Limb (tissue), 2 donors: ENCODE results near the gene TNS3.

Experiments used
- DNase-seq, 2 donors: peaks; one replicate each; pipeline ENCODE4 v3.0.0-alpha.2; 2016; ENCODE audit errors: extremely low spot score in 2 of 2

The TNS3 gene

DNA sequence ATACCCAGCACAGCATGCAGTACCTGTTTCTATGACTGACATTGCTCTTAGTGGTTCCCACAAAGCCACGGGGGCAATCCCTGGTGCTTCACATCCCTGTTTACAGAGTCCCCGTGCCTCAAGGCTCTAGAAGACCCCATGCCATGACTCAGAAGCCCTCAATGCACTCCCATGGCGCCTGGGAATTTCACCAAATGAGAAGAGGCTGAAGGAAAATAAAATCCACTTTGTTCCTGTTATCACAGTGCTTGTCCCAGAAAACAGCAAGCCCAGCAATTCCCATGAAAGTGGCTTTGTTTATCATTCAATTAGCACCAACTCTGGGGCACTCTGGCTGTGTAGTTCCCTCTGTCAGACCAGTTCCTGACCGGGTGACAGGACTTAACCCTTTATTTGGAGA, 268.3 kb downstream of the TNS3 start:
- DNase-seq: no peak

DNA sequence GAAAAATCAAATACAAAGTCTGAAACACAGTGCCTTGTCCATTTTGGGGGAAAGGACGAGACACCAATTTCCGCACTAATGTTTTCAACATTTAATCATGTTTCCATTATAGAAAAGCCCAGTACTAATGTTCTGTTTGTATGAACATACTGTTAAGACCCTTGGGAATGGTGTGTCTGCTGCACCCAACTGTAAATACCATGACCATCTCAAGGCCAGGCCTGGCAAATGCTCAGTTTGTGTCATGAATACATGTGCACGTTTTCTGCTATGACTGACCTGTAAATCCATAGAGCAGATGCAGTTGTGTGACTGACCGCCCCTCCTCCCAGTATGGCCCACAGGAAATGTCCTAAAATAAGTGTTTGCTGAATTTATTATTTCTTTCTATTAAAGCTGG, 270.0 kb downstream of the TNS3 start:
- DNase-seq: no peak

DNA sequence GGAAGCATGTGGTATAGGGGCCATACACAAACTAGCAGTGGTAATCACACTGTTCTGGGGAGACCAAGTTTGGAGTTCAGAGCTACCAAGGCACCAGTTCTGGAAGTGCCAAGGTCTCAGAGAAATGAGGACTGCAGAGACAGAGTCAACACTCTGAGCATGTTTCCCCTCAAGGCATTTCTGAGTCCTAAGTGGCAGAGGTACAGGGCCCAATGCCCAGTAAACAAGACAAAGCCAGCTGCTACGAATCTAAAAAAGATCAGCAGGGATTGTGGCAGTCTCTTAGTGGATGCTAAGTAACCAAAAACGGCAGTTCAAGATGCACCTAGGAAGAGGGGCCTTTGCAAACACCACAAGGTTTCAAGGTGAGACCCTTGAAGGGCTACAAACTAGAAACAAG, 271.9 kb downstream of the TNS3 start:
- no peak for DNase-seq

DNA sequence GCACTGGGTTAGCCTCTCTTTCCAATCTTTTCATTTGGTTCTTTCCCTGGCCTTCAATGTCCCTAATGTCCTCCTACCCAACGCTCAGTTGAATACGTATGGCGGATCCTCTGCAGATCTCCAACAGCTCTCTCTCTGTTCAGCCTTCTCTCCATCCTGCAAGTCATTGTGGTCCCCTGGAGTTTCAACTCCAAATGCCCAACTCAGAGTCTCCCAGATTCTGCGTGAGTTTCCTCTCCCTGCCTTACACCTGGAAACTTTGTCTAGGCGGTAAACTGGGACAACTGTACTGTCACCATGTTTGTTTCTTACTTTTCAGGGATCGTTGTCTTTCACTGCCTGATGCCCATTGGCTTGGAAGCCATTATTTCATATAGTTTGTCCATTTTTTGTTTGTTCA, 273.1 kb downstream of the TNS3 start:
- no peak for DNase-seq

DNA sequence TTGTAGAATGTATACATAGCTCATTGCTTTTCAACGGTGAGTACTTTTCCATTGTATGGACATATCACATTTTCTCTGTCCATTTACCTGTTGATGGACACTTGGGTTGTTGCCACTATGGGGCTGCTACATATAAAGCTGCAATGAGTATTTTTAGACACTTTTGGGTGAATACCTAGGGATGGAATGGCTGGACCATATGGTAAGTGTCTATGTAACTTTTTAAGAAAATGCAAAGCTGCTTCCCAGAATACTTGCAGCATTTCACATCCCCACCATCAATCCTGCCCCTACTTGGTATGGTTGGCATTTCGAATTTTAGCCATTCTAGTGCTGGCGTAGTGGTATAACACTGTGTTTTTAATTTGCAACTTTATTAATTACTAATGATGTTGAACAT, 274.6 kb downstream of the TNS3 start:
- no peak for DNase-seq

DNA sequence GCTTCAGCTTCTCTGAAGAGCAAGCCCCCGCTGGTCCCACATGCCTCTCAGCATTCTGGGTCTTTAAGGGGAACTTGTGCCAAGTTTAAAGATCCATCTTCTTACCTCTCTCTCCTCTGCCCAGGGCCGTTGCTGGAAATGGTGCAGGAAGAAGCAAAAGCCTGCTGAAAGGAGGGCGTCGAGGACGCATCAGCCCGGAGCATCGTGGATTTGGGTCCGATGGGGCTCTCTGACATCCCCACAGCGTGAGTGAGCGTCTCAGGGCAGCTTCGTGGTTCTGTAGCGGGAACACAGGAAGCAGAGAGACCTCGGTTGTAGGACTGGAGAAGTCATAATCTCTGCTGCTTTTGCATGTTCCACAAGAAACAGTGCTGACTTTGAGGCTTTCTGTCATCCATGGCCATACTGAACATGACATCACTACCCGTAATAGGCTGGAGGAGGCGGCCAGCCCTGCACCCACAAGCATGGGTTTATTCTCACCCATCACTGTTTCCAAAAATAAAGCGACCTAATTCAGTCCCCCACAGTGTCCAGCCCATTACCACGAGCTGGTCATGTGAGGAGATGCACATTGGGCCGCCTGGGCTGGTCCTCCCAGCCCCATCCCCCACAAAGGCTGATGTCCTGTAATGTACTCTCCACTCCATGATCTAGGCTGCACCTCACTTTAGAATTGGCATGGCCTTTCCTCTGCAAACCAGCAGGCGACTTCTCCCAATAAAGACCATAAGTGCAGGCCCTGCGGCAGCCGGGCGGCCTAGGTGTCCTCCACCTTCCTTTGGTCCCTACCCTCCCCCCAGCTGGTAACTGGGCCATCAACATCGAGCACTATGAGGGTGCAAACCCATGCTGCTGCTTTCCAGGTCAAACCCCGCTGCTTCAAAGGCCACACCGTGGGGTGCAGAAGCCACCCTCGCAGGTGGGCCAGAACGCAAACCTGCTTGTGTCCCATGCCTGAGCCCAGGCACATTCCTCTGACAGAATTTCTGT, 276.9 kb downstream of the TNS3 start:
- no peak for DNase-seq

DNA sequence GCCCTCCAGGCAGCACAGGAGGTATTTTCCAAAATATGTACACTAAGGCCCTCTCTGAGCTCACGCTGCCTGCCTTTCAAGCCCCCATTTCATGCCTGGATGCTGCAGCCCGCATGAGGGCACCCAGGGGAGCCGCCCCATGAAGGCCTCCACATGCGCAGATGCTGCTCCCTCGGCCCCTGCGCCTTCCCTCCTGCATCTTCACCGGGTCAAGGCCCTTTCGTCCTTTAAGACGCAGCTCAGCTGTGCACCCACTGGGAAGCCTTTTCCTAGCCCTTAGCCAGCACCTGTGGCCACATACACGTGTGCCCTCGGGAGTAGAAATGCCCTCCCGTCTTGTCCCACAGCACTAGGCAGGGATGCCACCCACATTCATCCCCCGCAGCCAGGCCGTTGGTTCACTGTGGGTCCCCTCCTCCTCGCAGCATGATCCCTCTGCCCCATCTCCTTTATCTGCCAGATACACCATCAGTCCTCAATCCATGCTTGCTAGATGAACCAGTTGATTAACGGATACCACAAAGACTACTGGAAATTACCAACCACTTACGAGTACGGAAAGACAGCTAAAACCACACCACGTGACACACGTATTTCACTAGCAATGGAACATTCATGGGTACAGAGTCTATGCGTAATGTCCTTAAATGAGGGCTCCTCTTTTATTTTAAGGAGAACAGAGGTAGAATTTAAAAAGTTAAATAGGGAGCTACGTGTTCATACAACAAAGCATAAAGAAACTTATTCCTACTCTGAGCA, 278.0 kb downstream of the TNS3 start:
- no peak for DNase-seq

DNA sequence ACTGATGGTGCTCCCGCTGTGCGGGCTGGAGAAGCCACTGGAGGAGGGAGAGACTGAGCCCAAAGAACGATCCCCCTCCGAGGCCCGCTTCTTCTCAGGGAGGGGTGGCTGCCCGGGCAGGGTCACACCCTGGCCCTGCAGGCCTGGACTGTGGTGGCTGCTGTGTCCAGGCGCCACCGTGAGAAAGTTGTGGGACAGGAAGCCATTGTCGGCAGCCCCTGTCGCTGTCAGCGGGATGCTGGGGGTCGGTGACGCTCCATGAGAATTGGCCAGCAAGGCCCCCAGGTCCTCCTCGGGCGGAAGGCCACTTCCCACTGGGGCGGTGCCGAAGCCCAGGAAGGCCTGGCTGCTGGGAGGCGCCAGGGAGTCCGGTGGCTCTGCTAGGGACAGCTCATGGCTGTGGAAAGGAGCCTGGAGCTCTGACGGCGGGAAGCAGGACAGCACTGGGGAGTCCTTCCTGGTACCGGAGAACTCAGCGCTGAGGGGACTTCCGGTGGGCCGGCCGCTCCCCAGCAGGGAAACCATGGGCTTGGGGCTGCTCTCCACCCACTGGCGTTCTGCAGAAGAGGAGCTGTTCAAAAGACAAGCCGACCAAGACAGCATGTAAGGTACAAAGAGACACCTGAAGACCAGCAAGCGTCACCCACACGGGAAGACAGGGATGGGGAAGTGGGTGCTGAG, 278.8 kb downstream of the TNS3 start:
- no peak for DNase-seq

DNA sequence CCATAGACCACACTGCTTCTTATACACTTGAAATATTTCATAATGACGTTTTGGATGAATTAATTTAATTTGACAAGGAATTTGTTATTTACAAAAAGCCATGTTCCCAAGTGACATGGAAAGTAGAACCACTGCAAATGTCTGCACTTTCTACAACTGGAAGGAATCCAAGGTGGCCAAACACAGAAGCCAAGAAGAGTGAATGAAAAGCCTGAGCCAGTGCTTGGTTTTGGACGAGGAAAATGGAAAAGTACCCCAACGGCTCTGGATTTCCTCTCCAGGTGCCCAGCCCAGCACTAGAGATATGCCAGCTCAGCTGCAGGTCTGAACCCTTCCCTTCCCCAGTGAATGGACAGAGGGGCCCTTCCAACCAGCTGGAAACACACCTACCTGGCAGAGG, 279.4 kb downstream of the TNS3 start:
- no peak for DNase-seq

DNA sequence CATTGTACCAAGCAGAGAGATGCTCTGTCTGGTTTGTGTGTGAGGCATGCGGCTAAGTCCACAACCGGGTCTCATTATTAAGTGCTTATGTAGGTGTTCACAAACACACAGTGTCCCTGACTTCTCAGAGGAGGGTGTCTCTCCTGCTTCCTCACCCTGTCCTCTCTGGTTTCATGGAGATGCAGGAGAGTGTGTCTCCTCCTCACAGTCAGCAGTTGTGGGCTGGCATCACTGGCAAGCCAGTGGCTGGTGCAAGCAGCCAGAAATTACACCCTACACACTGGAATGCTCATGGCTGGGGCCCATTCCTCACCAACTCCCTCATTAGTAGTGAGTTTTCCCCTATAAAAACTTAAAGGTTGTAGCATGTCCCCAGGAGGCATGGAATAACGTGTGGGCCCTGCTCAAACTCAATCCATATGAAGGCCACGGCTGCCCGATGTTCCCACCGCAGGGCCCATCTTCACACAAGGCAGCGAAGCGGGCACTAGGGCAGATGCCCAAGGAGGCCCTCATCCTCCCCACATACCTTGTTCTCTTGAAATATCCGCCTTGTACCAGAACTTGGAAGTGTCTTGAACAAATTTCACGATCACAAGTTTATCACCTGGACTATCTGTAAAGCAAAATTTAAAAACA, 280.1 kb downstream of the TNS3 start:
- no peak for DNase-seq

DNA sequence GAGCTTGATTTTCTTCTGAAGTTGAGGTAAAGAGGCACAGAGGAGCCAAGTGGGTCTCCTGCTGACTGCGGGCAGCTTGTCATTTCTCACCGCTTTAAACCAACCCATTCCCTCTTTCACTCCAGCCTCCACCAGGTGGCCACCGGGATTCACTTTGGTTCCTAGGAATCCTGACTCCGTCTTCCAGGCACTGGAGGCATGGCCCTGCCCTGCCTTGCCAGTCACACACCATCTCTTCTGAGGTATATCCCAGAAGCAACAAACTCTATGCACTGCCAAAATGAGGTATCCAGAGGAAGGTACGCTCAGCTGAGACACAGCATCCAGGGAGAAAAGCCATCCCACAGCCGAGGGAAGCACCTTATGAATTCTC, 280.8 kb downstream of the TNS3 start:
- DNase-seq: no peak

DNA sequence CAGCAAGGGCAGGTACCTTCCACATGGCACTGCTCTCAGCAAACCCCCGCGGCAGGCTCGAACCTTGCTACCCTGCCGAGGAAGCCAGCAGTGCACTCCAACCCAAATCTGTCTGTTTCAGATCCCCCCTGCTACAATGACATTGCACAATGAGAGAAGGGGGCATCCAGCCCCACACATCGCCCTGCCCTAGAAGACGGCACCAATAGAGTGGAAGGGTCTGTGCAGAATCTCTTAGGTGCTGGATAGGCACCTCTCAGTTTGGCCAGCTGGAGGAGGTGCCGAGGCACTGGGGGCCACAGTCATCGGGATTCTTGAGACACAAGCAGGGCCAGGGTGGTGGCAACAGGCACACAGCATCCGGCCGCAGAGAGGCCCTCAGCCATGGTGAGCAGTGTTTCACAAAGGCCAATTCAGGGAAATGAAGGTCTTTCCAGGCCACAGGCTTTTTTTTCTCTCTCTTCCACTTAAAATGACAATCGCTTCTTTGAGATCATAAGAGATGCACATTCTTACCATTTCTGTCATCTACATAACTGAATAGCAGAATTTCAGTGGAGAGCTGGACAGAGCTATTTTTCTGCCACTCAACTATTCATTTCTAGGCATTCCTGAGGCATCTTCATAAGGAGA, 281.3 kb downstream of the TNS3 start:
- DNase-seq: no peak

DNA sequence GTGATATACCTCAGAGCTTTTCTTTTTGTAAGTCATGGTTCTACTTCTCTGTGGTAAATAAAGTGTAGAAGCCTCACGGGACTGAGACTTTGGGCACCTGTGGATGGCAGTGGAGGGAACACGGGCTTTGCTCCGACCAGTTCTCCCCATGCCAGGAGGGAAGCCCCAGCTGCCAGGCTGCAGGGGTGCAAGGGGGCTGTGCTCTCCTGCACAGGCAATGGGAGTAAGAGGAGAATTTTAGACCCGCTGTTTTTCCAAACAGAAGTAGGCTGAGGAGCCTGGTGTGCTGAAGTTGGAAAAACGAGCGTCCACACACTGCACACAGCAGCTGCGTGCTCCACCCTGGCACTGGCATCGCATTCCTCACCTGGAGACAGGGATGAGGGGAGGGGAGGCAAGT, 282.4 kb downstream of the TNS3 start:
- no peak for DNase-seq

DNA sequence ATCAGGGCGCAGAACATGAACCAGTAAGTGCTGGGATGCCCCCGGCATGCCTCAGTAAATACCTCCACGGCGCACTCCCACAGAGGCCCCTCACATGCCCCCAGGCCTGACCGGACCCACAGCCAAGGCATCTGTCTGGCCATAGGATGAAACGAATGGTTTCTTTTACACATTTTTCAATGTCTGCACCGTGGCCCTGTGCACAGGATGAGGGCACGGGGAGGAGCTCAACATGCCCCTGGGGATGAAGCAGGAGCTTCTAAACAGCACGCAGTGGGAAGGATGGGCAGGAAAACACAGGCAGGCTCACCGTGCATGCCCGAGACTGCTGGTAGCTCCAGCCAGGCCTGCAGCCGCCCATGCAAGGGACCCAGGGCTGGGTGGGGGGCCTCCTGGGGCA, 283.3 kb downstream of the TNS3 start:
- DNase-seq: no peak

DNA sequence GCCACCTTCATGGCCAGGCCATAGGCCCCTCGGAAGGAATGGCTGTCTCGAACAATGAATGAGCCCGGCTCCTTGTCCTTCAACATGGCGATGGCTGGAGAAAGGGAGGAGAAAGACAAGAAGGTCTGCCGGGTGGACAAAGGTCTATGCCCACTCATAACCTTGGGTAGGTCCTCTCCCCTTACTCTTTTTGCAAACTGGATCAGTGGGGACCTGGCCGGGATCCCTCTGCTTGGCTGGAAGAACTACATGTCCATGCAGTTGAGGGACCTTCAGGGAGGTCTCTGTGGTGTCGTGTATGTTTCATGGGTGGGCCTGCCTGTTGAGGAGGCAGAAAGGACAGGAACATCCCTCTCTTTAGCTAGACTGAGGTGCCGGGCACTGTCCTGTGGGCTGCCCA, 284.8 kb downstream of the TNS3 start:
- no peak for DNase-seq

DNA sequence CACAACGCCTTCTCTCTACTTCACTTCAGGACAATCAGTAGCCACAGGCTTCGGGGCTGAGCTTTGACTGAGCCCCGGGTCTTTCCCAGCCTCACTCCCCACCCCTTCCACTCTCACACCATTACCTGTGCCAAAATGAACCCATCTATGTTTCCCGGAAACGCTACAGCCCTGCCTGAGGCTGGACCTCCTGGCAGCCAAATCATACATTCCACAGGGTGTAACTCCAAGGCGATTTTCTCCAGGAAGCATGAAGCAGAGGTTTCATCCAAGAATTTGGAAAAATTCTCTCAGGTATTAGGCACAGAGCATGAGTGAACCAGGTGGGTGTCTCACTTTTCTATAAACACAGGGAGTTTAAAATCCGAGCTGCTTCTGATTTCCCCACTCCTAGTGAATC, 286.3 kb downstream of the TNS3 start:
- no peak for DNase-seq

DNA sequence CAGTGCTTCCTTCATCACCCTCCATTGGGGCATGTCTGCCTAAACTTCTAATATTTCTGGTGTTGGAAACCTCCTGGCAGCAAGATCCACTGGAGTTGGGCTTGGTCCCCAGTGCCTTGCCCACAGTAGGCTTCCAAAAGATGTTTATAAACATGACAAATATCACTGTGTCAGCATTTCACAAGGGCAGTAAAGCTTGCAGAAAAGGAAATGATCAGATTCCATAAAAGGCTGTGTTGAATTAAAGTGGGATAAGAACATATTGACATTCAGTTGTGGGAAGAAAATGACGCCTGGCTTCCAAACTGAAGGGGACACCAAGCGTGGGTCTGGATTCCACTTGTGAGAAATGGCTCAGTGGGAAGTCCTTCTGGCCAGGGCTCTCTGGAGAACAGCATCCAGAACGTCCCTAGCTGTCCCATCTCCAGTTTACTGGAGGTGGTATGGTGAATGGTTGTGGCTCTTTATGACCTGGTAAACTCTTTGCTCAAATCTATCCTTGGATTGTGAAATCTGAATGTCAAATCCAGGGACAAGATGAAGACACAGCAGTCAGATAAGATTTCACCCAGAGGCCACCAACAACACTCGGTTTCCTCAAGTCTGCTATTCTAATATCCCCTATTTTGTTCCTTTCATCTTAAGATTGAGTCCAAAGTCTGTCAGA, 287.2 kb downstream of the TNS3 start:
- no peak for DNase-seq

DNA sequence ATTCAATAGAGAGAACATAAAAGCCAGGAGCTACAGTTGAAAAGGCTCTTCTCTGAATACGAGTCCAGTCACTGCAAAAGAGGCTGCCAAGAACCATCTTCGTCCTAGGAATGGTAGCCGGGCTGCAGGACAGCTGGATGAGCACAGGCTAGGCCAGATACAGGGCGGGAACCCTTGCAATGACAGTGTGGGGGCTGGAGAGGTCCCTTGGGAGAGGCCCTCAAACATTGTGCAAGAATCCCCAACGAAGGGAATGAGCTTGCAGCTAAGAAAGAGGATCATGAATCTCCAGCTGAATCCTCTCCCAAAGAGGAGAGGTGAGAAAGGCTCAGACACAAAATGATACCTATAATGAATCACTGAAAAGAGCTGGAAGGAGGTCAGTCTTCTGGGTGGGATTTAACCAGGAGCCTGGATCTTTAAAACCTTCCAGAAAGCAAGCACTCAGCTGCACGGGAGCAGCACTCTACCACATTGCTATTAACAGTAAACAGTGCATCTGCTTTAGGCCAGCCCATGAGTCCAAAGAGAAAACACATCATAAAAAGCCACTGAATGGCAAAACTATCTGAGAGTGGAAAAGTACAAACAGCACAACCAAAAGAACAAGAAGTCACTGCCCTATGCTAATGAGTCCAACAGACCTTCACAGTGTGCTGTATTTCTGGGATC, 287.9 kb downstream of the TNS3 start:
- peak in 1 of 2 donors; percentile 36 for DNase-seq

DNA sequence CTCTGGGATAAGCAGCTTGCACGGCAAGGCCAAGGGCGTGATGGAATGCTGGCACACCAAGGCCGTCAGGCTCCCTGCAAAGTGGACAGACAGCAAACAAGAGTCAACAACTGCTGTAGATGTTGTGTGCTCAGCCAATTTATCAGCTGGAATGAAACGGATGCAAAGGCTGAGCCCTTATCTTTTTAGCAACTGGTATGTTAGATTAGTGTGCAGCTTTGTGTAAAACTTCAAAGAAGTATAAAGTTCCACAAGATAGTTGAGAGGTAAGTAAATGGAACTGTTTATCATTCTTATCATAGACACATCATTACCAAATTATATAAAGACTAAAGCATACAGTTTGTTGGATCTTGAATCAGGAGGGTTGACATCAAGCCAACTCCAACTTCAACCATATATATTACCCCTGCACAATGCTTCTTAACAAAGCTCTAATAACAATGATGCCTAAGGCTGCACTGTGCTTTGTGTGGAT, 289.0 kb downstream of the TNS3 start:
- no peak for DNase-seq
